Measurements from ENCODE around the gene KCNIP1.
A peak's percentile ranks its signal among the peaks of the same experiment; 100 is the strongest.

KCNIP1 gene

GRCh38 chr5:170591054-170591453 is 87.2 kb downstream of the KCNIP1 start:
- TF ChIP-seq CTCF (IDR thresholded peaks at IDR 0.05; ENCODE audit: insufficient read depth, low read depth, low read length, missing control alignments): no peak

DNA sequence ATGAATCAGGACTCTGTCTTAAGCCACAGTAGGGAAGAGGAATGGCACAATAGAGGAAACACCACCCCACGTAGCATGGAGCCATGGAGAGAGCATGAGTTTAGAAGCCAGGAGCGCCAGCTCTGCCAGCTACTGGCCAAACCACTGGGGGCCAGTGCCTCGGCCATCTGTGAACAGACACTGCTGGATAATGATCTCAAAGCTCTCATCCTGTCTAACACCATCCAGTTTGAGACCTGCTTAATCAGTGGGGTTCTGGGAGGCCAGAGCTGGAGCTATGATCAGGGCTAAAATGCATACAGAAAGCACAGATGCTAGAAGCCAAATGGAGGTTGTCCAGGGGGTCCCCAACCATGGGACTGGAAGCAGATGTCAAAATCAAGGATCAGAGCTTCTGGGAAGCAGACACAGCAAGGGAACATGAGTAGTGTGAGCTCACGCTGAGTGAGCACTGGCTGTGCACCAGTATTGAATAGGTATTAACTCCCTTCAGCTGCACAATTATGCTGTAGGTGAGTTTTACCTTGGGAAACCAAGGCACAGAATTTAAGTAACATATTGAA is 92.7 kb downstream of the KCNIP1 start:
- DNase-seq (ENCODE audit: low read depth): no peak
- TF ChIP-seq CTCF (IDR thresholded peaks at IDR 0.05; ENCODE audit: insufficient read depth, low read depth, low read length, missing control alignments): no peak
- H3K4me3 ChIP-seq (ENCODE audit: low read depth, low read length): no peak overlapping the region

More at GRCh38 chr5:170591054-170591453, 87.2 kb downstream of the KCNIP1 start:
- H3K4me3 ChIP-seq (ENCODE audit: low read depth, low read length): no peak overlapping the region
- no peak for DNase-seq (ENCODE audit: low read depth)

DNA sequence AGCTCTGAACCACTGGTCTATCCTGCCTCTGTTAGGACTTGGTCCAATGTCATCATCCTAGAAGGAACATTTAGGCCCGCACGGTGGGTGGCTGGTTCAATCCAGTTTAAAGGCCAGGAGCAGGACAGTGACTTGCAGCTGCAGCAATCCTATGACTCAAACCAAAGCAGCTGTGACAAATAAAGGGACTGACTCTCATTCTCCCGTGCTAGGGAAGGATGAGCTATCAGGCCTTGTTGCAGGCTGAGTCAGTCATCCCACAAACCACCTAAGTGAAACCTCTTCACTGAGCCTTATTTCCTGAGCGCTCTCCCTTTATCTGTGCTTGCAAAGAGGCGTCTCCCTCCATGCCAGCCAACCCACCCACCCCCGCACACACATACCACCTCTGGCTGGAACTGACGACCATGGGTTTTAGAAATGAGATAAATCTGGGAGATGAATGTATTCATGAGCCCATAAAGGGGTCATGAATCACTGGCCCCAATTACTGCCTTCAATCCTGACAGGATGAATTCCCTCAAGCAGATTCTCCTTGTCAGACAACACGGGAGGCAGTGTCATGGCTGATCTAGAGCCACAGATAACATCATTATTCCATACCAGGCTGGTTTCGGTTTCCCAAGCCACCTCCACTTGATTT is 93.4 kb downstream of the KCNIP1 start:
- no peak overlapping the region for H3K4me3 ChIP-seq (ENCODE audit: low read depth, low read length)
- no peak for TF ChIP-seq CTCF (IDR thresholded peaks at IDR 0.05; ENCODE audit: insufficient read depth, low read depth, low read length, missing control alignments)
- DNase-seq (ENCODE audit: low read depth): peak; percentile 34

DNA sequence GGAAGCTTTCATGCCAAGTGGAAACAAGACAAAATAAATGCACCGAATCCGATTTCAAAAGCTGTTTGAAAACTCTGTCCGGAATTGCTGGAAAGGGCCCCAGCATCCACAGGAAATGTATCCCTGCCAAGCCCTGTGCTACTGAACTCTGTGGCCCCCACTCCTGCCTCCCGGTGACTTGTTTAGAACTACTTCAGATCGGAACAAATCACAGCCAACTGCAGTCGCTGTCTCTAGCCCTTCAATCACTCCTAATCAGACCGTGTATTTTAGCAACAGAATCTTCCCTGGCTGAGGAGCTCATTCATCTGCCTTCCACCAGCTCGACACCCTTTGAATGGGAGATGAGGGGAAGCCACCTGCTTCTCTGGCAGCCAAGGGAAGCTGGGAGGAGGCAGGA is 94.1 kb downstream of the KCNIP1 start:
- no peak overlapping the region for H3K4me3 ChIP-seq (ENCODE audit: low read depth, low read length)
- DNase-seq (ENCODE audit: low read depth): no peak
- TF ChIP-seq CTCF (IDR thresholded peaks at IDR 0.05; ENCODE audit: insufficient read depth, low read depth, low read length, missing control alignments): no peak

GRCh38 chr5:170599756-170600155 is 95.9 kb downstream of the KCNIP1 start:
- no peak for DNase-seq (ENCODE audit: low read depth)
- TF ChIP-seq CTCF (IDR thresholded peaks at IDR 0.05; ENCODE audit: insufficient read depth, low read depth, low read length, missing control alignments): no peak
- no peak overlapping the region for H3K4me3 ChIP-seq (ENCODE audit: low read depth, low read length)

DNA sequence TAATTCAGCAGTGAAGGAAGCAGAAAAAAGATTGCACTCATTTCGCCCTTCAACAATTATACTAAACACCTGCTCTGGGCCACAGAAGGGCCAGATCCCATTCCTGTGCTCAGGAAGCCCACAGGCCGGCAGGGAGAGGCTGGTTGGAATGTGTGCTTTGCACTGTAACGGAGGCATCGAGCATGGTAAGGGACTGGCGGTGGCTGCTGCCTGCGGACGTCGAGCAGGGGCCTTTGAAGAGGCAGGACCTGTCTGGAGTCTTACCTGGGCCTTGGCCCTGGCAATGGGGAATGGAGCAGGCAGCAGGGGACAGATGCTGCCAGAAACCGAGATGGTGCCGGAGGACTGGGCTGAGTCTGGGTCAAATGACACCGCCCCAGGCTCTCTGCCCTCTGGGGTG is 97.8 kb downstream of the KCNIP1 start:
- H3K4me3 ChIP-seq (ENCODE audit: low read depth, low read length): no peak overlapping the region
- no peak for DNase-seq (ENCODE audit: low read depth)
- no peak for TF ChIP-seq CTCF (IDR thresholded peaks at IDR 0.05; ENCODE audit: insufficient read depth, low read depth, low read length, missing control alignments)

DNA sequence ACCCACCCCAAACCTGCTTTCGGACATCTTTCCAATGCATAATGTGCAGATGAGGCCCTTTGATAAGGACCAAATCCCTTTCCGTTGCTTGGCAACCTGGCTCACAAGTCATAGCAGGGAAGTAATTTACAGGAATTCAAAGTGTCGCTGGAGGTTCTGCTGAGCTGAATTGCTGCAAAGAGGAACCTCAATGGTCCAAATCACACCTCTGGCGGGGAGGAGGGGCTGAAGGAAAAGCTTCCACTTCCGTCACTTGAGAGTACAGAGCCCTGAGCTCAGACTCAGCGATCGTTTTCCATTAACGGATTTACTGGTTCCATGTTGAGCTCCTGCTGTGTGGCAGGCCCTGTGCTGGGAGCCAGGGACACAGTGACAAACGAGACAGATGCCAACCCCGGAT is 99.3 kb downstream of the KCNIP1 start:
- DNase-seq (ENCODE audit: low read depth): no peak
- TF ChIP-seq CTCF (IDR thresholded peaks at IDR 0.05; ENCODE audit: insufficient read depth, low read depth, low read length, missing control alignments): no peak
- H3K4me3 ChIP-seq (ENCODE audit: low read depth, low read length): no peak overlapping the region

Measured in GM12865 (cell line).